ENCODE measurements around the gene BCAR3.

BCAR3 gene

GRCh38 chr1:93681101-93681988 is at the start of gene BCAR3:
BCAR3 (minus strand) TSS chr1:93681837; CDS start chr1:93674930, 6,907 bp downstream.
- no peak for DNase-seq (ENCODE audit: low read depth)

- DNase-seq (ENCODE audit: low read depth) = no peak
Measured at GRCh38 chr1:93730621-93731020, 49.0 kb upstream of the BCAR3 start.

- no peak for DNase-seq (ENCODE audit: low read depth)
Measured at GRCh38 chr1:93729906-93730305, 48.3 kb upstream of the BCAR3 start.

GRCh38 chr1:93729502-93729901 is 47.9 kb upstream of the BCAR3 start:
- DNase-seq (ENCODE audit: low read depth) = no peak

GRCh38 chr1:93728480-93729131 is 47.0 kb upstream of the BCAR3 start:
- DNase-seq (ENCODE audit: low read depth) = no peak

GRCh38 chr1:93723733-93724270 is 42.2 kb upstream of the BCAR3 start:
- DNase-seq (ENCODE audit: low read depth) = no peak

- no peak for DNase-seq (ENCODE audit: low read depth)
Measured at GRCh38 chr1:93723110-93723509, 41.5 kb upstream of the BCAR3 start.

GRCh38 chr1:93722081-93723031 is 40.7 kb upstream of the BCAR3 start:
- no peak for DNase-seq (ENCODE audit: low read depth)

GRCh38 chr1:93720956-93721626 is 39.5 kb upstream of the BCAR3 start:
- DNase-seq (ENCODE audit: low read depth) = no peak

GRCh38 chr1:93717640-93718039 is 36.0 kb upstream of the BCAR3 start:
- no peak for DNase-seq (ENCODE audit: low read depth)

- DNase-seq (ENCODE audit: low read depth) = no peak
Measured at GRCh38 chr1:93716941-93717368, 35.3 kb upstream of the BCAR3 start.

- DNase-seq (ENCODE audit: low read depth) = no peak
Measured at GRCh38 chr1:93716163-93716562, 34.5 kb upstream of the BCAR3 start.

GRCh38 chr1:93715529-93716126 is 34.0 kb upstream of the BCAR3 start:
- DNase-seq (ENCODE audit: low read depth) = no peak

GRCh38 chr1:93714356-93714755 is 32.7 kb upstream of the BCAR3 start:
- DNase-seq (ENCODE audit: low read depth) = no peak

GRCh38 chr1:93713341-93713740 is 31.7 kb upstream of the BCAR3 start:
- no peak for DNase-seq (ENCODE audit: low read depth)

- DNase-seq (ENCODE audit: low read depth) = no peak
Measured at GRCh38 chr1:93712741-93713140, 31.1 kb upstream of the BCAR3 start.

GRCh38 chr1:93710499-93711453 is 29.1 kb upstream of the BCAR3 start:
- no peak for DNase-seq (ENCODE audit: low read depth)

GRCh38 chr1:93708734-93709481 is 27.3 kb upstream of the BCAR3 start:
- no peak for DNase-seq (ENCODE audit: low read depth)

GRCh38 chr1:93707956-93708355 is 26.3 kb upstream of the BCAR3 start:
- no peak for DNase-seq (ENCODE audit: low read depth)

Data from stimulated activated CD8-positive, alpha-beta memory T cell treated with anti-CD3 and anti-CD28 coated beads, Interleukin-12 subunit alpha, Interleukin-12 subunit beta, amount 100 ng/mL, for 1 hour (primary cell).